Measurements from ENCODE around the gene UBAP2. TPM values are rescaled to one million over a fixed set of nuclear protein-coding genes. Genes with fewer than 3 reads are reported as not detected.
"Not testable (repeated sequence)": the region's sequence is repeated elsewhere in the genome, so short reads cannot be mapped to it uniquely, and the experiment has no call there.

Gene UBAP2
- total RNA-seq, 1 experiment from 2014 or later = 62.5 TPM

DNA sequence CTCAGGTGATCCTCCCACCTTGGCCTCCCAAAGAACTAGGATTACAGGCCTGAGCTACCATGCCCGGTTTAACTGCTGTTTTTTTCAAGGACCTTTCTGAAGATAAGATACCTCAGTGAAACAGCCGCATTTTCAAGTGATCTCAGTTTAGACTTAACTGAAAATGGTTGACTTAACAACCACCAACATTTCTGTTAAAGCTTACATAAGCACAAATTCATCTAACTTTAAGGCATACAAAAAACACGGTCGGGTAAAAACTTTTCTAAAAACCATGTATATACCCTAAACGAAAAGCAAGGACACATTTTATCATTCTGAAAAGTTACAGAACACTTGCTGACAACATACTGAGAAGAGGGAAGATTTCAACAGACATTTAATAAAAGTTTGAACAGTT is 22.9 kb downstream of the UBAP2 start:
- H3K27me3 ChIP-seq (replicated peaks; ENCODE audit: insufficient read depth, low read depth, low read length, poor library complexity) = no peaks in the 10 kb centered on the region
- no peaks in the 10 kb centered on the region for H3K9me3 ChIP-seq (ENCODE audit: low read depth, low read length, poor library complexity, severe bottlenecking)
- POLR2A ChIA-PET (ENCODE audit: low non-redundant PET) = no interaction called here
- H3K4me1 ChIP-seq (ENCODE audit: insufficient read depth, low read length, poor library complexity, severe bottlenecking) = no peaks in the 10 kb centered on the region
- intact Hi-C loops (cut with micrococcal nuclease; ENCODE audit: unreplicated experiment) = no loop called here
- DNase-seq (ENCODE audit: low spot score) = no peak
- TF ChIP-seq, protein P1, sequence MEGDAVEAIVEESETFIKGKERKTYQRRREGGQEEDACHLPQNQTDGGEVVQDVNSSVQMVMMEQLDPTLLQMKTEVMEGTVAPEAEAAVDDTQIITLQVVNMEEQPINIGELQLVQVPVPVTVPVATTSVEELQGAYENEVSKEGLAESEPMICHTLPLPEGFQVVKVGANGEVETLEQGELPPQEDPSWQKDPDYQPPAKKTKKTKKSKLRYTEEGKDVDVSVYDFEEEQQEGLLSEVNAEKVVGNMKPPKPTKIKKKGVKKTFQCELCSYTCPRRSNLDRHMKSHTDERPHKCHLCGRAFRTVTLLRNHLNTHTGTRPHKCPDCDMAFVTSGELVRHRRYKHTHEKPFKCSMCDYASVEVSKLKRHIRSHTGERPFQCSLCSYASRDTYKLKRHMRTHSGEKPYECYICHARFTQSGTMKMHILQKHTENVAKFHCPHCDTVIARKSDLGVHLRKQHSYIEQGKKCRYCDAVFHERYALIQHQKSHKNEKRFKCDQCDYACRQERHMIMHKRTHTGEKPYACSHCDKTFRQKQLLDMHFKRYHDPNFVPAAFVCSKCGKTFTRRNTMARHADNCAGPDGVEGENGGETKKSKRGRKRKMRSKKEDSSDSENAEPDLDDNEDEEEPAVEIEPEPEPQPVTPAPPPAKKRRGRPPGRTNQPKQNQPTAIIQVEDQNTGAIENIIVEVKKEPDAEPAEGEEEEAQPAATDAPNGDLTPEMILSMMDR (conservative IDR thresholded peaks at IDR 0.05; ENCODE audit: low read depth, low read length) = no peak
- TF ChIP-seq EZH2 (IDR thresholded peaks at IDR 0.05; ENCODE audit: borderline replicate concordance, low read depth, low read length, poor library complexity, severe bottlenecking) = no peak
- no peak overlapping the region for H3K4me3 ChIP-seq (ENCODE audit: low read depth, low read length, poor library complexity, severe bottlenecking)
- peaks cover 6% of the 10 kb centered on the region for H3K36me3 ChIP-seq (ENCODE audit: insufficient read depth, low read length, poor library complexity, severe bottlenecking)
- CTCF ChIA-PET = interaction anchor here (0.7 kb wide), 1 partner anchor 288 kb away, joined by 14 read pairs; no protein-coding TSS in a partner anchor
- no TSS peak for BruUV-seq (replicated peaks)
- H3K27ac ChIP-seq (ENCODE audit: low read depth, low read length, poor library complexity, severe bottlenecking) = no peak overlapping the region

- no peak for DNase-seq (ENCODE audit: low spot score)
- BruUV-seq (replicated peaks) = no TSS peak
- POLR2A ChIA-PET (ENCODE audit: low non-redundant PET) = no interaction called here
- no peak for TF ChIP-seq EZH2 (IDR thresholded peaks at IDR 0.05; ENCODE audit: borderline replicate concordance, low read depth, low read length, poor library complexity, severe bottlenecking)
- TF ChIP-seq, protein P1 (conservative IDR thresholded peaks at IDR 0.05; ENCODE audit: low read depth, low read length) = no peak
- no peak overlapping the region for H3K4me3 ChIP-seq (ENCODE audit: low read depth, low read length, poor library complexity, severe bottlenecking)
- no peaks in the 10 kb centered on the region for H3K4me1 ChIP-seq (ENCODE audit: insufficient read depth, low read length, poor library complexity, severe bottlenecking)
- peaks cover 6% of the 10 kb centered on the region for H3K36me3 ChIP-seq (ENCODE audit: insufficient read depth, low read length, poor library complexity, severe bottlenecking)
- H3K9me3 ChIP-seq (ENCODE audit: low read depth, low read length, poor library complexity, severe bottlenecking) = no peaks in the 10 kb centered on the region
- intact Hi-C loops (cut with micrococcal nuclease; ENCODE audit: unreplicated experiment) = no loop called here
- H3K27ac ChIP-seq (ENCODE audit: low read depth, low read length, poor library complexity, severe bottlenecking) = no peak overlapping the region
- no peaks in the 10 kb centered on the region for H3K27me3 ChIP-seq (replicated peaks; ENCODE audit: insufficient read depth, low read depth, low read length, poor library complexity)
- CTCF ChIA-PET = interaction anchor here (0.7 kb wide), 1 partner anchor 9 kb away, joined by 3 read pairs; no protein-coding TSS in a partner anchor
These were observed 23.6 kb downstream of the UBAP2 start for GRCh38 chr9:34025062-34025461.

DNA sequence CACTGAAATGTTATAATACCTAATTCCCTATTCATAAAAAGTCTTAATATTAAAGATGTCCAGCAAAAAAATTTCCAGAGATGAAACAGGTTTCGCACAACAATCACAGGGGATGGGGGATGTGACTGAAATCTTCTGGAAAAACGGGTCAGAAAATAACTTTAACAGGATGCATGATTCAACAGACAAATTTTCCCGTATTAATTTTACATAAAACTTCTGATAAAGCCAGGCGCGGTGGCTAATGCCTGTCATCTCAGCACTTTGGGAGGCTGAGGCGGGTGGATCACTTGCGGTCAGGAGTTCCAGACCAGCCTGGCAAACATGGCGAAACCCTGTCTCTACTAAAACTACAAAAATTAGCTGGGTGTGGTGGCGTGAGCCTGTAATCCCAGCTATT is 24.2 kb downstream of the UBAP2 start:
- POLR2A ChIA-PET (ENCODE audit: low non-redundant PET); CTCF ChIA-PET; H3K27me3 ChIP-seq (replicated peaks; ENCODE audit: insufficient read depth, low read depth, low read length, poor library complexity); BruUV-seq (replicated peaks); intact Hi-C loops (cut with micrococcal nuclease; ENCODE audit: unreplicated experiment); H3K36me3 ChIP-seq (ENCODE audit: insufficient read depth, low read length, poor library complexity, severe bottlenecking); H3K4me3 ChIP-seq (ENCODE audit: low read depth, low read length, poor library complexity, severe bottlenecking); H3K9me3 ChIP-seq (ENCODE audit: low read depth, low read length, poor library complexity, severe bottlenecking); H3K27ac ChIP-seq (ENCODE audit: low read depth, low read length, poor library complexity, severe bottlenecking); H3K4me1 ChIP-seq (ENCODE audit: insufficient read depth, low read length, poor library complexity, severe bottlenecking); DNase-seq (ENCODE audit: low spot score): not testable (repeated sequence)

GRCh38 chr9:34016149-34016548 is 32.5 kb downstream of the UBAP2 start:
- ChIA-PET POLR2A (ENCODE audit: low non-redundant PET) (no interaction called here), CTCF (no interaction called here)
- no peak overlapping the region for H3K4me3 ChIP-seq (ENCODE audit: low read depth, low read length, poor library complexity, severe bottlenecking)
- H3K36me3 ChIP-seq (ENCODE audit: insufficient read depth, low read length, poor library complexity, severe bottlenecking) = peaks cover 7% of the 10 kb centered on the region
- H3K27me3 ChIP-seq (replicated peaks; ENCODE audit: insufficient read depth, low read depth, low read length, poor library complexity) = no peaks in the 10 kb centered on the region
- TF ChIP-seq, protein P1 (conservative IDR thresholded peaks at IDR 0.05; ENCODE audit: low read depth, low read length) = no peak
- TF ChIP-seq EZH2 (IDR thresholded peaks at IDR 0.05; ENCODE audit: borderline replicate concordance, low read depth, low read length, poor library complexity, severe bottlenecking) = no peak
- BruUV-seq (replicated peaks) = no TSS peak
- H3K27ac ChIP-seq (ENCODE audit: low read depth, low read length, poor library complexity, severe bottlenecking) = no peak overlapping the region
- no peaks in the 10 kb centered on the region for H3K9me3 ChIP-seq (ENCODE audit: low read depth, low read length, poor library complexity, severe bottlenecking)
- H3K4me1 ChIP-seq (ENCODE audit: insufficient read depth, low read length, poor library complexity, severe bottlenecking) = no peaks in the 10 kb centered on the region
- intact Hi-C loops (cut with micrococcal nuclease; ENCODE audit: unreplicated experiment) = no loop called here
- DNase-seq (ENCODE audit: low spot score) = no peak
